Activated naive CD8-positive, alpha-beta T cell treated with anti-CD3 and anti-CD28 coated beads, Interleukin-2, amount 50 U/mL, for 16 hours (primary cell): ENCODE data around the gene ANKRD33B.
"Not testable (repeated sequence)": the region's sequence is repeated elsewhere in the genome, so short reads cannot be mapped to it uniquely, and the experiment has no call there.

Experiments
- DNase-seq: peaks from one replicate; pipeline ENCODE4 v3.0.0-alpha.2; 2020; ENCODE audit warnings: low read depth, low spot score

The ANKRD33B gene

GRCh38 chr5:10563945-10564837, at the start of gene ANKRD33B:
TSS of gene ANKRD33B (plus strand) at chr5:10564070. CDS start at chr5:10564468, 398 bp downstream.
- DNase-seq = peak; percentile 69

- DNase-seq = not testable (repeated sequence)
These were observed 49.3 kb upstream of the ANKRD33B start for GRCh38 chr5:10514572-10514971.

GRCh38 chr5:10515492-10515891, 48.4 kb upstream of the ANKRD33B start:
- DNase-seq = no peak

- DNase-seq = no peak
These were observed 45.5 kb upstream of the ANKRD33B start for GRCh38 chr5:10518347-10518746.

- no peak for DNase-seq
These were observed 44.1 kb upstream of the ANKRD33B start for GRCh38 chr5:10519729-10520128.

- DNase-seq = no peak
These were observed 43.2 kb upstream of the ANKRD33B start for GRCh38 chr5:10520706-10521105.

GRCh38 chr5:10521466-10522223, 42.2 kb upstream of the ANKRD33B start:
- no peak for DNase-seq

- no peak for DNase-seq
These were observed 41.7 kb upstream of the ANKRD33B start for GRCh38 chr5:10522224-10522611.

GRCh38 chr5:10524376-10525123, 39.3 kb upstream of the ANKRD33B start:
- DNase-seq = no peak

GRCh38 chr5:10525124-10525495, 38.8 kb upstream of the ANKRD33B start:
- DNase-seq = no peak

- no peak for DNase-seq
These were observed 36.5 kb upstream of the ANKRD33B start for GRCh38 chr5:10527281-10527950.

- DNase-seq = no peak
These were observed 35.6 kb upstream of the ANKRD33B start for GRCh38 chr5:10528056-10528816.

- no peak for DNase-seq
These were observed 35.0 kb upstream of the ANKRD33B start for GRCh38 chr5:10528827-10529226.

- no peak for DNase-seq
These were observed 33.1 kb upstream of the ANKRD33B start for GRCh38 chr5:10530601-10531320.

- no peak for DNase-seq
These were observed 31.4 kb upstream of the ANKRD33B start for GRCh38 chr5:10532421-10532820.

- DNase-seq = no peak
These were observed 30.6 kb upstream of the ANKRD33B start for GRCh38 chr5:10533226-10533625.

- no peak for DNase-seq
These were observed 29.0 kb upstream of the ANKRD33B start for GRCh38 chr5:10534561-10535530.

- no peak for DNase-seq
These were observed 27.4 kb upstream of the ANKRD33B start for GRCh38 chr5:10536511-10536910.
